Activated T-cell treated with anti-CD3 and anti-CD28 coated beads, Interleukin-2, amount 50 U/mL, for 24 hours (primary cell): Measurements from ENCODE around the gene TMPRSS4.

Source experiments
- DNase-seq: peaks from one replicate; pipeline ENCODE4 v3.0.0-alpha.2; 2020
- H3K27ac Mint-ChIP-seq: 2 replicates; pipeline ENCODE4 v1.8.0; 2020; ENCODE audit warnings: mild to moderate bottlenecking, mixed read lengths
- H3K27me3 Mint-ChIP-seq: 2 replicates; pipeline ENCODE4 v1.8.0; 2020; ENCODE audit warnings: mixed read lengths
- H3K36me3 Mint-ChIP-seq: 2 replicates; pipeline ENCODE4 v1.8.0; 2020; ENCODE audit warnings: low read depth, mixed read lengths
- H3K4me1 Mint-ChIP-seq: 2 replicates; pipeline ENCODE4 v1.8.0; 2020; ENCODE audit warnings: low read depth, mixed read lengths
- H3K4me3 Mint-ChIP-seq: 2 replicates; pipeline ENCODE4 v1.8.0; 2020; ENCODE audit warnings: mild to moderate bottlenecking, moderate library complexity, mixed read lengths
- H3K9me3 Mint-ChIP-seq: 2 replicates; pipeline ENCODE4 v1.8.0; 2020; ENCODE audit warnings: mixed read lengths

TMPRSS4 gene

GRCh38 chr11:118152552-118153471 is 75.9 kb downstream of the TMPRSS4 start, which contains the start of gene SCN4B:
Gene SCN4B (minus strand): TSS chr11:118152823. CDS start chr11:118152673, 150 bp downstream.
- peaks cover 75% of the 10 kb centered on the region for H3K27me3 Mint-ChIP-seq
- peaks cover 12% of the 10 kb centered on the region for H3K4me1 Mint-ChIP-seq
- peak within 1 kb of the TSS; percentile 56 for H3K4me3 Mint-ChIP-seq
- no peaks in the 10 kb centered on the region for H3K36me3 Mint-ChIP-seq
- H3K9me3 Mint-ChIP-seq: no peaks in the 10 kb centered on the region
- no peak within 1 kb of the TSS for H3K27ac Mint-ChIP-seq
- no peak for DNase-seq

GRCh38 chr11:118153516-118153915 is 76.6 kb downstream of the TMPRSS4 start:
- Mint-ChIP-seq H3K4me3 (peak overlapping the region; percentile 47), H3K4me1 (peaks cover 12% of the 10 kb centered on the region), H3K27me3 (peaks cover 82% of the 10 kb centered on the region), H3K36me3 (no peaks in the 10 kb centered on the region), H3K27ac (no peak overlapping the region), H3K9me3 (no peaks in the 10 kb centered on the region)
- DNase-seq: no peak

GRCh38 chr11:118153976-118154375 is 77.1 kb downstream of the TMPRSS4 start:
- peak overlapping the region; percentile 47 for H3K4me3 Mint-ChIP-seq
- H3K9me3 Mint-ChIP-seq: no peaks in the 10 kb centered on the region
- H3K27me3 Mint-ChIP-seq: peaks cover 83% of the 10 kb centered on the region
- peaks cover 12% of the 10 kb centered on the region for H3K4me1 Mint-ChIP-seq
- H3K27ac Mint-ChIP-seq: no peak overlapping the region
- no peaks in the 10 kb centered on the region for H3K36me3 Mint-ChIP-seq
- DNase-seq: no peak

GRCh38 chr11:118154641-118155040 is 77.8 kb downstream of the TMPRSS4 start:
- no peak for DNase-seq
- no peaks in the 10 kb centered on the region for H3K36me3 Mint-ChIP-seq
- H3K4me1 Mint-ChIP-seq: peaks cover 12% of the 10 kb centered on the region
- no peak overlapping the region for H3K4me3 Mint-ChIP-seq
- no peak overlapping the region for H3K27ac Mint-ChIP-seq
- H3K27me3 Mint-ChIP-seq: peaks cover 88% of the 10 kb centered on the region
- H3K9me3 Mint-ChIP-seq: no peaks in the 10 kb centered on the region

- no peak overlapping the region for H3K27ac Mint-ChIP-seq
- peaks cover 81% of the 10 kb centered on the region for H3K27me3 Mint-ChIP-seq
- H3K4me3 Mint-ChIP-seq: no peak overlapping the region
- H3K4me1 Mint-ChIP-seq: peaks cover 12% of the 10 kb centered on the region
- H3K9me3 Mint-ChIP-seq: no peaks in the 10 kb centered on the region
- H3K36me3 Mint-ChIP-seq: no peaks in the 10 kb centered on the region
- no peak for DNase-seq
Observed at GRCh38 chr11:118155776-118156530, 79.1 kb downstream of the TMPRSS4 start.

GRCh38 chr11:118156531-118157185 is 79.8 kb downstream of the TMPRSS4 start:
- H3K4me3 Mint-ChIP-seq: no peak overlapping the region
- H3K4me1 Mint-ChIP-seq: peaks cover 12% of the 10 kb centered on the region
- H3K27ac Mint-ChIP-seq: no peak overlapping the region
- H3K27me3 Mint-ChIP-seq: peaks cover 74% of the 10 kb centered on the region
- H3K36me3 Mint-ChIP-seq: no peaks in the 10 kb centered on the region
- no peaks in the 10 kb centered on the region for H3K9me3 Mint-ChIP-seq
- DNase-seq: no peak

GRCh38 chr11:118157186-118157895 is 80.5 kb downstream of the TMPRSS4 start:
- H3K27me3 Mint-ChIP-seq: peaks cover 67% of the 10 kb centered on the region
- H3K4me3 Mint-ChIP-seq: no peak overlapping the region
- peaks cover 12% of the 10 kb centered on the region for H3K4me1 Mint-ChIP-seq
- H3K9me3 Mint-ChIP-seq: no peaks in the 10 kb centered on the region
- DNase-seq: no peak
- H3K27ac Mint-ChIP-seq: no peak overlapping the region
- H3K36me3 Mint-ChIP-seq: no peaks in the 10 kb centered on the region

GRCh38 chr11:118161786-118162185 is 84.9 kb downstream of the TMPRSS4 start:
- Mint-ChIP-seq H3K4me1 (peaks cover 2% of the 10 kb centered on the region), H3K27ac (no peak overlapping the region), H3K9me3 (no peaks in the 10 kb centered on the region), H3K4me3 (no peak overlapping the region), H3K36me3 (no peaks in the 10 kb centered on the region), H3K27me3 (peaks cover 34% of the 10 kb centered on the region)
- no peak for DNase-seq

- Mint-ChIP-seq H3K36me3 (no peaks in the 10 kb centered on the region), H3K9me3 (no peaks in the 10 kb centered on the region), H3K4me3 (no peak overlapping the region)
Observed at GRCh38 chr11:118162846-118163245, 86.0 kb downstream of the TMPRSS4 start.

GRCh38 chr11:118163494-118163893 is 86.6 kb downstream of the TMPRSS4 start:
- Mint-ChIP-seq H3K4me3 (no peak overlapping the region), H3K27me3 (peaks cover 18% of the 10 kb centered on the region), H3K27ac (no peak overlapping the region), H3K9me3 (no peaks in the 10 kb centered on the region), H3K4me1 (no peaks in the 10 kb centered on the region), H3K36me3 (no peaks in the 10 kb centered on the region)
- no peak for DNase-seq

More at GRCh38 chr11:118162846-118163245, 86.0 kb downstream of the TMPRSS4 start:
- DNase-seq: no peak
- Mint-ChIP-seq H3K27me3 (peaks cover 24% of the 10 kb centered on the region), H3K27ac (no peak overlapping the region), H3K4me1 (no peaks in the 10 kb centered on the region)

- no peak overlapping the region for H3K27ac Mint-ChIP-seq
- no peak for DNase-seq
Observed at GRCh38 chr11:118164885-118165284, 88.0 kb downstream of the TMPRSS4 start.

GRCh38 chr11:118166641-118167040 is 89.8 kb downstream of the TMPRSS4 start:
- H3K4me3 Mint-ChIP-seq: no peak overlapping the region
- peaks cover 11% of the 10 kb centered on the region for H3K27me3 Mint-ChIP-seq
- peaks cover under 1% of the 10 kb centered on the region for H3K4me1 Mint-ChIP-seq
- DNase-seq: no peak
- H3K36me3 Mint-ChIP-seq: no peaks in the 10 kb centered on the region
- no peaks in the 10 kb centered on the region for H3K9me3 Mint-ChIP-seq
- no peak overlapping the region for H3K27ac Mint-ChIP-seq

More at GRCh38 chr11:118164885-118165284, 88.0 kb downstream of the TMPRSS4 start:
- Mint-ChIP-seq H3K9me3 (no peaks in the 10 kb centered on the region), H3K27me3 (peaks cover 11% of the 10 kb centered on the region), H3K4me1 (no peaks in the 10 kb centered on the region), H3K36me3 (no peaks in the 10 kb centered on the region), H3K4me3 (no peak overlapping the region)

GRCh38 chr11:118167253-118167652 is 90.4 kb downstream of the TMPRSS4 start:
- no peaks in the 10 kb centered on the region for H3K9me3 Mint-ChIP-seq
- H3K4me1 Mint-ChIP-seq: peaks cover 4% of the 10 kb centered on the region
- no peak overlapping the region for H3K4me3 Mint-ChIP-seq
- no peak for DNase-seq
- no peak overlapping the region for H3K27ac Mint-ChIP-seq
- no peaks in the 10 kb centered on the region for H3K36me3 Mint-ChIP-seq
- peaks cover 11% of the 10 kb centered on the region for H3K27me3 Mint-ChIP-seq

GRCh38 chr11:118167906-118168305 is 91.0 kb downstream of the TMPRSS4 start:
- no peak overlapping the region for H3K27ac Mint-ChIP-seq
- no peaks in the 10 kb centered on the region for H3K9me3 Mint-ChIP-seq
- no peak for DNase-seq
- H3K4me3 Mint-ChIP-seq: no peak overlapping the region
- no peaks in the 10 kb centered on the region for H3K36me3 Mint-ChIP-seq
- peaks cover 11% of the 10 kb centered on the region for H3K27me3 Mint-ChIP-seq
- peaks cover 4% of the 10 kb centered on the region for H3K4me1 Mint-ChIP-seq
